ENCODE results near the gene WDR90. TPM values are rescaled to one million over a fixed set of nuclear protein-coding genes. Genes with fewer than 3 reads are reported as not detected.
A peak's percentile ranks its signal among the peaks of the same experiment; 100 is the strongest.
"Not testable (repeated sequence)": the region's sequence is repeated elsewhere in the genome, so short reads cannot be mapped to it uniquely, and the experiment has no call there.

The WDR90 gene
- total and polyA plus RNA-seq, 7 donors = 4.0 to 9.7 (median 8.0) TPM

DNA sequence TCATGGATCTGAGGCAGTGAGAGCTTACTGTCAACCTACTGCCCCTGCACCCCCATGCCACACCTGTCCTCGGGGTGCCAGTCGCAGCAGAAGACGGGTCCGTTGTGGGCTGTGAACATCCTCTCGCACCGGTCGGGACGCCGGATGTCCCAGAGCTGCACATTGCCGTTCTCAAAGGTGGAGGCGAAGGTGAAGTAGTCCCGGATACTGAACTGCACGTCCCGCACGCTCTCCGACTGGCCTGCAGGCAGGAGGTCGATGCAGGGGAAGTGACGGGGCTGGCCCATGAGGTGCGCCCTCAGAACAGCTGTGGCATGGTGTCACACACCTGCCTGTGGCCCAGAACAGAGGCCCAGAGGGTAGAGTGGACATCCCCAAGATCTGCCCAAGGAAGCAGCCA lies 38.3 kb downstream of the WDR90 start:
- H3K27me3 ChIP-seq (ENCODE audit: insufficient read depth in 3 of 3, low read length in 2 of 3) = peaks cover 0 to 11% (median 2%) of the 10 kb centered on the region in 3 donors
- intact Hi-C loops (cut with DNase I) = no loop called here
- no peak overlapping the region for H3K27ac ChIP-seq
- WGBS, 3 donors = 89 to 94% (median 90%) methylated on average over 19 of the region's 19 CpGs
- no peak overlapping the region for H3K4me3 ChIP-seq
- no peaks in the 10 kb centered on the region for H3K9me3 ChIP-seq
- H3K4me1 ChIP-seq = peaks cover 43% of the 10 kb centered on the region
- ATAC-seq = no peak
- TF ChIP-seq CTCF (IDR thresholded peaks at IDR 0.05) = no peak
- peaks cover 0 to 23% of the 10 kb centered on the region in 2 donors for H3K36me3 ChIP-seq (ENCODE audit: insufficient read depth in 1 of 2, low read depth in 1 of 2)
- no peak for DNase-seq

DNA sequence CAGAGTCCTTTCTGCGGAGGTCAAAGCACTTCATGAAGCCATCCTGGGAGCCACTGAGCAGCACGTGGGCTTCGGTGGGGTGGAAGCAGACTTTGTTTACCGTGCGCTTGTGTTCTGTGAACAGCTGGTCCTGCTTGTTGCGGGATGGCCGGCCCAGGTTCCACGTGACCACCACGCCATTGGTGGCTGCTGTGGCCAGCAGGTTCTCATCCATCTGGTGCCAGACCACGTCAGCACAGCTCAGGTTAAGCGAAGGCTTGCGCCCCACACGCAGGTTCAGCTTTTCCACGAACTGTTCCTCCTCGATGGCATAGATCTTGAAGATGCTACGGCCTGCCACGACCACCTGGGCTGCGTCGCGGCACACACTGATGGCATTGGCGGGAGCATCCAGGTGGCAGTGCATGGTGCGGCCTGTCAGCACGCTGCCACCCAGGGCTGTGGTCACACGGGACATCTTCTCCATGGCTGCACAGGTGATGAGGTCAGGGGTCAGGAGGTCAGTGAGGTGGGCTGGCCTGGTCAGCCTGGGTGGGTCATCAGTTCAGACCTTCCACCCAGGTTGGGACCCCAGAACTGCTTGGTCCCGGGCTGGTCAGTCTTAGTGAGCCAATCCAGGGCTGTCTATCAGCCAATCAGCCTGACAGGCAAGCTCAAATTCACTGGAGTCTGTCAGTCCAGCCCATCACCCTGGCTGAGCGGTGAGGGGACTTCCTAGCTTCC lies 40.2 kb downstream of the WDR90 start:
- peak overlapping the region; percentile 93 for H3K27ac ChIP-seq
- H3K9me3 ChIP-seq = no peaks in the 10 kb centered on the region
- DNase-seq (no peak), ATAC-seq (peak in 2 of 4 donors; percentile 2 to 5)
- intact Hi-C loops (cut with DNase I) = no loop called here
- TF ChIP-seq CTCF (IDR thresholded peaks at IDR 0.05) = no peak
- H3K4me3 ChIP-seq = peak overlapping the region; percentile 100
- H3K27me3 ChIP-seq (ENCODE audit: insufficient read depth in 3 of 3, low read length in 2 of 3) = peaks cover 0 to 29% (median 11%) of the 10 kb centered on the region in 3 donors
- H3K4me1 ChIP-seq = peaks cover 29% of the 10 kb centered on the region
- H3K36me3 ChIP-seq (ENCODE audit: insufficient read depth in 1 of 2, low read depth in 1 of 2) = peaks cover 0 to 14% of the 10 kb centered on the region in 2 donors
- WGBS, 3 donors = 78 to 83% (median 80%) methylated on average over 26 of the region's 26 CpGs

DNA sequence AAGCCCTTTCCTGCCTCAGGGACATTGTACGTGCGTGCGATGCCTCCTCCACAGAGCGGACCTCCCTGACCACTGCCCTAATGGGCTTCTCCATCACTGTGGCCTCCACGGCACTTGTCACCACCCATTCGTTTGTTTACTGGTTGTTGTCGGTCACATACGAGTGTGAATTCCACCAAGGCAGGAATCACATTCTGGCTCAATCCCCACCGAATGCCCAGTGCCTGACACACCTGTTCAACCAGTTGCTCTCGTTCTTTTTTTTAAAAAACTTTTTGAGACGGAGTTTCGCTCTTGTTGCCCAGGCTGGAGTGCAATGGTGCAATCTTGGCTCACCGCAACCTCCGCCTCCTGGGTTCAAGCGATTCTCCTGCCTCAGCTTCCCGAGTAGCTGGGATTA lies 42.1 kb downstream of the WDR90 start:
- peaks cover 0 to 45% (median 23%) of the 10 kb centered on the region in 3 donors for H3K27me3 ChIP-seq (ENCODE audit: insufficient read depth in 3 of 3, low read length in 2 of 3)
- ATAC-seq; intact Hi-C loops (cut with DNase I); H3K36me3 ChIP-seq (ENCODE audit: insufficient read depth in 1 of 2, low read depth in 1 of 2); DNase-seq; H3K4me3 ChIP-seq; H3K9me3 ChIP-seq; H3K27ac ChIP-seq: not testable (repeated sequence)
- WGBS, 3 donors = 76 to 82% (median 77%) methylated on average over 16 of the region's 16 CpGs
- H3K4me1 ChIP-seq = peaks cover 26% of the 10 kb centered on the region

DNA sequence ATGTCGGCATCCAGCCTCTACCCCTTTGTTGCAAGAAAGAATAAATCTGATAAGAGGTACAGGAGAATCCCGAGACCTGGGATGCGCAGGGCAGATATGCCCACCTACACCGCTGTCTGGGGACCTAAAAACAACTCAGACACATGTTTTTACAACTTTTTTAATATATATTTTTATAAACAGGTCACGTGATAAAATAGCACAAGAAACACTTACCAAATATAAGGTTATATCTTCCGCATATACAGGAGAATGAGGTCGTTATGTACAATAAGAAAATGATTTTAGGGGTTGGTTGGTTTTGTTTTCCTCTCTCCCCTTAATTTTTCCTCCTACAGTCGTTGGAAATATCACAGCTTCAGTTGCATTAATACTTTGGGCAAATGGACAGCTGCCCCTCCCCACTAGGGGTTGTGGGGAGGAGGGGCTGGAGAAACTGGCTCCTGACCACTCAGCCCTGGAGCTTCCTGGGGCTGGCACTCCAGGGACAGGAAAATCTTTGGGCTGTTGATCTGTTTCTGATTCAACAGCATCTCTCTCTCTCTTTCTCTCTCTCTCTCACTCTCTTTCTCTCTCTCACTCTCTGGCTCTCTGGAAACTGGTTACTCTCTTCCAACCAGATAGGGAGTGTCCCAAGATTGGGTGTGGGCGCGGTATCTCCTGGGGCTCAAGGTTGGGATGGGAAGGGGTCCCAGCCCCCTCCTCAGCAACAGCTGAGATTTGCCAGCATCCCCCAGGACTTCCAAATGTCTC lies 43.4 kb downstream of the WDR90 start:
- WGBS, 3 donors = 64 to 70% (median 66%) methylated on average over 10 of the region's 10 CpGs
- intact Hi-C loops (cut with DNase I) = no loop called here
- no peak for TF ChIP-seq CTCF (IDR thresholded peaks at IDR 0.05)
- no peak for ATAC-seq
- H3K9me3 ChIP-seq = no peaks in the 10 kb centered on the region
- peaks cover 0 to 56% (median 25%) of the 10 kb centered on the region in 3 donors for H3K27me3 ChIP-seq (ENCODE audit: insufficient read depth in 3 of 3, low read length in 2 of 3)
- H3K27ac ChIP-seq = no peak overlapping the region
- H3K36me3 ChIP-seq (ENCODE audit: insufficient read depth in 1 of 2, low read depth in 1 of 2) = no peaks in the 10 kb centered on the region
- H3K4me1 ChIP-seq = peaks cover 26% of the 10 kb centered on the region
- no peak overlapping the region for H3K4me3 ChIP-seq
- DNase-seq = no peak

DNA sequence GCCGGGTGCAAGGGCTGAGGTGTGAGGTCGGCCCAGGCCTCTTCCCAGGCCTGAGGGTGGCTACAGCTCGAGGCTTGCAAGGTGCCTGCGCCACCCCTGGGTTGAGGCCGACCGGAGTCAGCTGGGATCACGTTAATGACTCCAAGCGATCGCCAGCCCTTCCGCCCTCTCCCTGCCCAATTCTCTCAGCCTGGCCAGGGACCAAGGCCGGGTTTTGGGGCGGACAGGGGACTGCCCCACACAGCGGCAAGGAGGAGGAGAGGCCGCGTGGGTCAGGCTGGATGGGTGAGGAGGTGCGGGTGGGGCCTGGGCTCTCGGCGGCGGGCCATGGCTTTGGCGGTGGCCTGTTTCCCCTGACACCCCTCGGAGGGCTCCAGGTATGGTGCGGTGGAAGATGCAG lies 44.2 kb downstream of the WDR90 start:
- peaks cover 0 to 64% (median 27%) of the 10 kb centered on the region in 3 donors for H3K27me3 ChIP-seq (ENCODE audit: insufficient read depth in 3 of 3, low read length in 2 of 3)

More for the DNA sequence above, 44.2 kb downstream of the WDR90 start:
- TF ChIP-seq CTCF (IDR thresholded peaks at IDR 0.05) = no peak
- no peak for ATAC-seq
- 23 to 28% (median 28%) methylated on average over 22 of the region's 22 CpGs for WGBS, 3 donors
- intact Hi-C loops (cut with DNase I) = no loop called here
- H3K4me1 ChIP-seq = peaks cover 26% of the 10 kb centered on the region
- no peak overlapping the region for H3K4me3 ChIP-seq
- no peak overlapping the region for H3K27ac ChIP-seq
- no peak for DNase-seq
- H3K36me3 ChIP-seq (ENCODE audit: insufficient read depth in 1 of 2, low read depth in 1 of 2) = no peaks in the 10 kb centered on the region
- H3K9me3 ChIP-seq = no peaks in the 10 kb centered on the region

Measured in psoas muscle (tissue), 8 donors.